ENCODE data around the gene A4GNT. TPM values are rescaled to one million over a fixed set of nuclear protein-coding genes. Genes with fewer than 3 reads are reported as not detected.
A peak's percentile ranks its signal among the peaks of the same experiment; 100 is the strongest.

Gene A4GNT
- total RNA-seq, 1 donor = not detected

GRCh38 chr3:138135146-138135832 lies 3.1 kb upstream of the A4GNT start:
- Histone ChIP-seq H3K9me3 (ENCODE audit: low read depth, low read length) (no peaks in the 10 kb centered on the region), H3K4me1 (ENCODE audit: insufficient read depth, low read length) (peaks cover 58% of the 10 kb centered on the region), H3K4me3 (ENCODE audit: low read length) (no peak overlapping the region), H3K27me3 (ENCODE audit: insufficient read depth, low read length) (no peaks in the 10 kb centered on the region)

- Histone ChIP-seq H3K9me3 (ENCODE audit: low read depth, low read length) (no peaks in the 10 kb centered on the region), H3K4me3 (ENCODE audit: low read length) (no peak overlapping the region), H3K4me1 (ENCODE audit: insufficient read depth, low read length) (peaks cover 25% of the 10 kb centered on the region), H3K27me3 (ENCODE audit: insufficient read depth, low read length) (no peaks in the 10 kb centered on the region)
Measured at GRCh38 chr3:138127636-138128365, 4.4 kb downstream of the A4GNT start.

- no peaks in the 10 kb centered on the region for H3K9me3 ChIP-seq (ENCODE audit: low read depth, low read length)
- H3K4me3 ChIP-seq (ENCODE audit: low read length) = no peak overlapping the region
- peaks cover 25% of the 10 kb centered on the region for H3K4me1 ChIP-seq (ENCODE audit: insufficient read depth, low read length)
- no peaks in the 10 kb centered on the region for H3K27me3 ChIP-seq (ENCODE audit: insufficient read depth, low read length)
Measured at GRCh38 chr3:138125548-138126221, 6.5 kb downstream of the A4GNT start.

GRCh38 chr3:138124706-138125355 lies 7.4 kb downstream of the A4GNT start:
- Histone ChIP-seq H3K4me1 (ENCODE audit: insufficient read depth, low read length) (peaks cover 25% of the 10 kb centered on the region), H3K4me3 (ENCODE audit: low read length) (no peak overlapping the region), H3K9me3 (ENCODE audit: low read depth, low read length) (no peaks in the 10 kb centered on the region), H3K27me3 (ENCODE audit: insufficient read depth, low read length) (no peaks in the 10 kb centered on the region)

- no peaks in the 10 kb centered on the region for H3K27me3 ChIP-seq (ENCODE audit: insufficient read depth, low read length)
- H3K4me3 ChIP-seq (ENCODE audit: low read length) = no peak overlapping the region
- peaks cover 25% of the 10 kb centered on the region for H3K4me1 ChIP-seq (ENCODE audit: insufficient read depth, low read length)
- H3K9me3 ChIP-seq (ENCODE audit: low read depth, low read length) = no peaks in the 10 kb centered on the region
Measured at GRCh38 chr3:138124188-138124587, 8.0 kb downstream of the A4GNT start.

GRCh38 chr3:138119423-138119766 lies 12.8 kb downstream of the A4GNT start:
- peaks cover 3% of the 10 kb centered on the region for H3K27me3 ChIP-seq (ENCODE audit: insufficient read depth, low read length)
- peaks cover 19% of the 10 kb centered on the region for H3K4me1 ChIP-seq (ENCODE audit: insufficient read depth, low read length)
- no peak overlapping the region for H3K4me3 ChIP-seq (ENCODE audit: low read length)
- H3K9me3 ChIP-seq (ENCODE audit: low read depth, low read length) = no peaks in the 10 kb centered on the region

- Histone ChIP-seq H3K9me3 (ENCODE audit: low read depth, low read length) (no peaks in the 10 kb centered on the region), H3K4me1 (ENCODE audit: insufficient read depth, low read length) (peaks cover 15% of the 10 kb centered on the region), H3K27me3 (ENCODE audit: insufficient read depth, low read length) (peaks cover 5% of the 10 kb centered on the region), H3K4me3 (ENCODE audit: low read length) (no peak overlapping the region)
Measured at GRCh38 chr3:138118612-138119422, 13.4 kb downstream of the A4GNT start.

GRCh38 chr3:138114988-138115971 lies 16.9 kb downstream of the A4GNT start, which contains the start of gene DZIP1L:
Gene DZIP1L, minus strand, starts transcription at chr3:138115608. Its CDS starts 11,637 bp downstream, at chr3:138103971.
- peaks cover 14% of the 10 kb centered on the region for H3K4me1 ChIP-seq (ENCODE audit: insufficient read depth, low read length)
- peaks cover 5% of the 10 kb centered on the region for H3K27me3 ChIP-seq (ENCODE audit: insufficient read depth, low read length)
- H3K9me3 ChIP-seq (ENCODE audit: low read depth, low read length) = no peaks in the 10 kb centered on the region
- peak within 1 kb of the TSS; percentile 50 for H3K4me3 ChIP-seq (ENCODE audit: low read length)

- H3K27me3 ChIP-seq (ENCODE audit: insufficient read depth, low read length) = peaks cover 5% of the 10 kb centered on the region
- H3K4me1 ChIP-seq (ENCODE audit: insufficient read depth, low read length) = peaks cover 14% of the 10 kb centered on the region
- no peak overlapping the region for H3K4me3 ChIP-seq (ENCODE audit: low read length)
Measured at GRCh38 chr3:138114431-138114918, 17.7 kb downstream of the A4GNT start.

GRCh38 chr3:138113326-138113725 lies 18.9 kb downstream of the A4GNT start:
- Histone ChIP-seq H3K9me3 (ENCODE audit: low read depth, low read length) (no peaks in the 10 kb centered on the region), H3K4me1 (ENCODE audit: insufficient read depth, low read length) (peaks cover 14% of the 10 kb centered on the region), H3K4me3 (ENCODE audit: low read length) (no peak overlapping the region), H3K27me3 (ENCODE audit: insufficient read depth, low read length) (peaks cover 5% of the 10 kb centered on the region)

More at GRCh38 chr3:138114431-138114918, 17.7 kb downstream of the A4GNT start:
- H3K9me3 ChIP-seq (ENCODE audit: low read depth, low read length) = no peaks in the 10 kb centered on the region

- peaks cover 5% of the 10 kb centered on the region for H3K27me3 ChIP-seq (ENCODE audit: insufficient read depth, low read length)
- H3K4me1 ChIP-seq (ENCODE audit: insufficient read depth, low read length) = peaks cover 14% of the 10 kb centered on the region
- no peaks in the 10 kb centered on the region for H3K9me3 ChIP-seq (ENCODE audit: low read depth, low read length)
- H3K4me3 ChIP-seq (ENCODE audit: low read length) = no peak overlapping the region
Measured at GRCh38 chr3:138112362-138112761, 19.8 kb downstream of the A4GNT start.

- H3K9me3 ChIP-seq (ENCODE audit: low read depth, low read length) = no peaks in the 10 kb centered on the region
- H3K4me1 ChIP-seq (ENCODE audit: insufficient read depth, low read length) = no peaks in the 10 kb centered on the region
- H3K4me3 ChIP-seq (ENCODE audit: low read length) = no peak overlapping the region
- H3K27me3 ChIP-seq (ENCODE audit: insufficient read depth, low read length) = no peaks in the 10 kb centered on the region
Measured at GRCh38 chr3:138105598-138105997, 26.6 kb downstream of the A4GNT start.

GRCh38 chr3:138103466-138103865 lies 28.7 kb downstream of the A4GNT start:
- Histone ChIP-seq H3K4me3 (ENCODE audit: low read length) (no peak overlapping the region), H3K9me3 (ENCODE audit: low read depth, low read length) (no peaks in the 10 kb centered on the region), H3K4me1 (ENCODE audit: insufficient read depth, low read length) (no peaks in the 10 kb centered on the region), H3K27me3 (ENCODE audit: insufficient read depth, low read length) (no peaks in the 10 kb centered on the region)
